ENCODE results near the gene SMARCD3. TPM values are rescaled to one million over a fixed set of nuclear protein-coding genes. Genes with fewer than 3 reads are reported as not detected.

The SMARCD3 gene
- total and polyA plus RNA-seq, 9 of the 15 experiments (the other 6 are each of a cell fraction or from before 2014, with no cell fraction given): 0.43 to 3.6 (median 2.6) TPM

GRCh38 chr7:151276666-151277590, 28.4 kb upstream of the SMARCD3 start (continued):
- peak; percentile 73; the same call in 1 of the 2 replicates for TF ChIP-seq MGA (IDR thresholded peaks at IDR 0.05)
- TF ChIP-seq ZNF79 (CRISPR knock-in tag; IDR thresholded peaks at IDR 0.05; ENCODE audit: low read depth): no peak
- TF ChIP-seq RBM22 (IDR thresholded peaks at IDR 0.05; ENCODE audit: low read depth, low read length, poor library complexity, severe bottlenecking): no peak
- no peak for TF ChIP-seq SUPT5H (IDR thresholded peaks at IDR 0.05)
- peak; percentile 28 for TF ChIP-seq MEIS2 (IDR thresholded peaks at IDR 0.05; ENCODE audit: partially characterized antibody)
- no peak for TF ChIP-seq ZNF668 (CRISPR knock-in tag; IDR thresholded peaks at IDR 0.05)
- TF ChIP-seq YY1 (IDR thresholded peaks at IDR 0.05; ENCODE audit: borderline replicate concordance in 1 of 3, control insufficient read depth in 1 of 3, extremely low read depth in 1 of 3, insufficient read depth in 3 of 3, insufficient read length in 1 of 3, insufficient replicate concordance in 2 of 3, low read depth in 1 of 3, low read length in 2 of 3): peak in 2 of 3 experiments; percentile 70 to 86
- no peak for TF ChIP-seq FOXK1 (CRISPR knock-in tag; IDR thresholded peaks at IDR 0.05; ENCODE audit: borderline replicate concordance)
- no peak for TF ChIP-seq ZNF592 (IDR thresholded peaks at IDR 0.05)
- no peak for TF ChIP-seq RUNX1 (IDR thresholded peaks at IDR 0.05; ENCODE audit: low read depth)

Measured in K562 (cell line).